Activated CD4-positive, alpha-beta T cell treated with anti-CD3 and anti-CD28 coated beads, Interleukin-2, amount 10 ng/mL, durations not matched to agents 7 days and 5 days (primary cell): ENCODE results near the gene C20orf202. TPM values are rescaled to one million over a fixed set of nuclear protein-coding genes. Genes with fewer than 3 reads are reported as not detected.

Source experiments
- CTCF ChIA-PET: fragments of 350-600 bp; sonication (Branson Sonifier 250); formaldehyde crosslinking; loops from one replicate; lab custom pipeline; 2021; ENCODE audit warnings: antibody characterized with exemption; lab: Charles Lee
- POLR2A ChIA-PET: fragments of 350-600 bp; sonication (Branson Sonifier 250); formaldehyde crosslinking; loops from one replicate; lab custom pipeline; 2021; ENCODE audit warnings: antibody characterized with exemption; lab: Charles Lee
- DNase-seq: peaks from one replicate; pipeline ENCODE4 v3.0.0-alpha.2; 2020
- H3K27ac Mint-ChIP-seq: one replicate; pipeline ENCODE4 v1.8.0; 2021; ENCODE audit warnings: mild to moderate bottlenecking, moderate library complexity, mixed read lengths
- H3K27me3 Mint-ChIP-seq: one replicate; pipeline ENCODE4 v1.8.0; 2021; ENCODE audit warnings: mixed read lengths
- H3K36me3 Mint-ChIP-seq: one replicate; pipeline ENCODE4 v1.8.0; 2021; ENCODE audit warnings: low read depth, mixed read lengths
- H3K4me1 Mint-ChIP-seq: one replicate; pipeline ENCODE4 v1.8.0; 2021; ENCODE audit warnings: mixed read lengths
- H3K4me3 Mint-ChIP-seq: one replicate; pipeline ENCODE4 v1.8.0; 2021; ENCODE audit warnings: mild to moderate bottlenecking, moderate library complexity, mixed read lengths
- H3K9me3 Mint-ChIP-seq: one replicate; pipeline ENCODE4 v1.8.0; 2021; ENCODE audit warnings: mixed read lengths
- total RNA-seq, 2 experiments: library from RNA; stranded (reverse); gene quantifications; one replicate each; pipeline ENCODE4 v1.2.3, GENCODE V29; 2021

Gene C20orf202
- total RNA-seq, 2 experiments from 2014 or later = not detected

DNA sequence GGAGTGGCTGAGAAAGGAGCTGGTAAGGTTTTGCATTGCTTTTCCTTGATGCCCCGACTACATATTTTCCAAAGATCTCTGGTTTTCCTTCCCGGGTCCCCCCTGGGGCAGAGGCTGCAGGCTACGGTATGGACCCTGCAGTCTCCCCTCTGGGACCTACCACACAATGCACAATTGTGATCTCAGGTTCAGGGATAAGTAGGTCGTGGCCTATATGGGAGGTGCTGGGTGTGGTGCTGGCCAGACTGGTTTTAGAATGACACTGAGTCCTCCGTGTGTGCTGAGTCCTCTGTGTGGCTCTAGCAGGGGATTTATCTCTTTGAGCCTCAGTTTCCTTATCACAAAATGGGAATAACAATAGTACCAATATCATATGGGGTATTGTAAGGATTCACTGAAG lies 376 bp downstream of the C20orf202 start:
- H3K27ac Mint-ChIP-seq = no peak overlapping the region
- H3K9me3 Mint-ChIP-seq = no peaks in the 10 kb centered on the region
- H3K4me1 Mint-ChIP-seq = peaks cover 8% of the 10 kb centered on the region
- no peaks in the 10 kb centered on the region for H3K36me3 Mint-ChIP-seq
- H3K27me3 Mint-ChIP-seq = peaks cover 7% of the 10 kb centered on the region
- H3K4me3 Mint-ChIP-seq = no peak overlapping the region
- POLR2A ChIA-PET = no interaction called here
- no peak for DNase-seq
- CTCF ChIA-PET = no interaction called here

DNA sequence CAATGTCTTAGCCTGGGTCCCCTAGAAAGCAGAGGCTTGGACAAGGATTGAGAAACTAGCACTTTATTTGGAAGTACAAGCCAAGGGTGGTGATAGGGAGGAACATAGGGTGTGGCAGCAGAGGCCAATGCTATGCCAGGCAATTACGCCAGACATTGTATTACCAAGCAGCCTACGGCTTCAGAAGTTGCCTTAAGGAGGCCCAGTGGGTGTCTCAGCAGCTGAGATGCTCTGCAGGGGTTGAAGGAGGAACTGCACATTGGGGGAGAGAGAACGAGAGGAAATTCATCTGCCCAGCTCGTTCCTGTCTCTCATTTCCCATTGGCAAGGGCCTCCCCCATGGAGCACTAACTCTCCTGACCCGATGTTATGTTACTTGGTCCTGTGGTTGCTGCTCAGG lies 859 bp downstream of the C20orf202 start:
- H3K27ac Mint-ChIP-seq = no peak overlapping the region
- CTCF ChIA-PET = no interaction called here
- H3K36me3 Mint-ChIP-seq = no peaks in the 10 kb centered on the region
- peaks cover 8% of the 10 kb centered on the region for H3K4me1 Mint-ChIP-seq
- H3K4me3 Mint-ChIP-seq = no peak overlapping the region
- peaks cover 12% of the 10 kb centered on the region for H3K27me3 Mint-ChIP-seq
- H3K9me3 Mint-ChIP-seq = no peaks in the 10 kb centered on the region
- no peak for DNase-seq
- POLR2A ChIA-PET = no interaction called here

DNA sequence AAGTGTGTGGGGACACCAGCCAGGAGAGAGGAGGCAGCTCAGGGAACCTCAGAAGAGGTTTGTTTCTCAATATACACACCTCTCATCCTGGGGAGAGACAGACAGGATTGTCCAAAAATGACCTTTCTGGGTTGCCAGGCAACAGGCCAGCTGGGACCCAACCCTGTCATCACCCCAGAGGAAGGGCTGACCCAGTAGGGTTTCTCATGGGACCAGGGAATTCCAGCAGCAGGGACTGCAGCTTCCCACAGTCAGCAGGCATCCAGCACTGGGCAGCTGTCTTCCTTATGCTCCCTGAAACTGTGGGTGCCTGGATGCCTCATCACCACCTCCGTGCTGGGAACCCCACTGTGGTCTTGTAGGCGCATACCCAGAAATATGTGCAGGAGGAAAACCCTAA lies 1.3 kb downstream of the C20orf202 start:
- peaks cover 16% of the 10 kb centered on the region for H3K27me3 Mint-ChIP-seq
- DNase-seq = no peak
- ChIA-PET POLR2A (no interaction called here), CTCF (no interaction called here)
- H3K36me3 Mint-ChIP-seq = no peaks in the 10 kb centered on the region
- H3K9me3 Mint-ChIP-seq = no peaks in the 10 kb centered on the region
- H3K4me1 Mint-ChIP-seq = peaks cover 8% of the 10 kb centered on the region
- H3K4me3 Mint-ChIP-seq = no peak overlapping the region
- H3K27ac Mint-ChIP-seq = no peak overlapping the region

DNA sequence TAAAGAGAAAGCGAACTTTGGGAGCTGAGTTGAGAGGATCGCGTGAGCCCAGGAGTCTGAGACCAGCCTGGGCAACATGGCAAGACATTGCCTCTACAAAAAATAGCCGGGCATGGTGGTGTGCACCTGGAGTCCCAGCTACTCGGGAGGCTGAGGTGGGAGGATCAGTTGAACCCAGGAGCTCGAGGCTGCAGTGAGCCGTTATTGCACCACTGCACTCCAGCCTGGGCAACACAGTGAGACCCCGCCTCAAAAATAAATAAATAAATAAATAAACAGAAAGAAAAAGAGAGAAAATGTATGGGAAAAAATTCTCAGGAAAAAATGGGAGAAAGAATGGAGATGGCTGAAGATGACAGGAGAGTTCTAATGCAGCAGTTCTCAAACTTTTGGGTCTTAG lies 2.5 kb downstream of the C20orf202 start:
- H3K4me1 Mint-ChIP-seq = no peaks in the 10 kb centered on the region
- H3K27ac Mint-ChIP-seq = no peak overlapping the region
- H3K9me3 Mint-ChIP-seq = no peaks in the 10 kb centered on the region
- H3K36me3 Mint-ChIP-seq = no peaks in the 10 kb centered on the region
- peaks cover 19% of the 10 kb centered on the region for H3K27me3 Mint-ChIP-seq
- CTCF ChIA-PET = interaction anchor here (0.8 to 1.5 kb wide), 2 partner anchors 12 to 97 kb away, joined by 3 to 4 read pairs; no protein-coding TSS in a partner anchor
- POLR2A ChIA-PET = no interaction called here
- H3K4me3 Mint-ChIP-seq = no peak overlapping the region
- DNase-seq = no peak

DNA sequence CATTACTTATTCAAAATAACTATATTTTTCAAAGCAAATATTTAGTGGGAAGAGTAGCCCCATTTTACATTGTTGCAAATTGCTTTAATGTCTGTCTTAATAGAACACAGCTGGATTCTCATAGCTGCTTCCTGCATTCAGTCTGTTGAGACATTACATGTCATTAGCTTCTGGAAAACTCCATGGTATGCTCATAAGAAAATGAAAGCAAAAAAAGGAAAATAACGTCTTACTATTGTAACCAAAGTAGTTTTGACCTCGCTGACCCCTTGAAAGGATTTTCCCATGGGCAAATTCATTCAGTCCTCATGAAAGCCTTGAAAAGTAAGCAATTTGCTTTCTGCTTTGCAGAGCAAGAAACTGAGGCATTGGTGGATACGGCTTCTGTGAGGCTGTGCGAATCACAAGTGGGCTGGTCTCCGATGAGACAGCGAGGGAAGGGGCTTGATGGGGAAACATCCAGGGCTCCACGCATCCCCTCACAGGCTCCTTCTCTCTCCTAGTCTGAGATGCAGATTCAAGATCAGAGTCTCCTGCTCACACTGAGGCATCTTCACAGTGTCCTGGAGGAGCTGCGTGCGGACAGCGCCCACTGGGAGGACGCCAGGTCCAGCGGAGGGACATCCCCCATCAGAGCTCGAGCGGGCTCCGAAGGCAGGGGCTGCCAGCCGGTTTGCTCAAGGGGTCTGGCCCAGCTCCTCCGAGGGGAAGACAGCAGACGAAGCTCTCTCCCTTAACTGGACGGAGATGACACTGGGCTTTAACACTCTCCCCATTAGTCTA lies 3.3 kb downstream of the C20orf202 start:
- no peak for DNase-seq
- Mint-ChIP-seq H3K27me3 (peaks cover 21% of the 10 kb centered on the region), H3K36me3 (no peaks in the 10 kb centered on the region), H3K4me1 (no peaks in the 10 kb centered on the region), H3K4me3 (no peak overlapping the region), H3K9me3 (no peaks in the 10 kb centered on the region), H3K27ac (no peak overlapping the region)
- ChIA-PET POLR2A (no interaction called here), CTCF (interaction anchor here (1.5 kb wide), 1 partner anchor 98 kb away, joined by 4 read pairs; no protein-coding TSS in a partner anchor)

DNA sequence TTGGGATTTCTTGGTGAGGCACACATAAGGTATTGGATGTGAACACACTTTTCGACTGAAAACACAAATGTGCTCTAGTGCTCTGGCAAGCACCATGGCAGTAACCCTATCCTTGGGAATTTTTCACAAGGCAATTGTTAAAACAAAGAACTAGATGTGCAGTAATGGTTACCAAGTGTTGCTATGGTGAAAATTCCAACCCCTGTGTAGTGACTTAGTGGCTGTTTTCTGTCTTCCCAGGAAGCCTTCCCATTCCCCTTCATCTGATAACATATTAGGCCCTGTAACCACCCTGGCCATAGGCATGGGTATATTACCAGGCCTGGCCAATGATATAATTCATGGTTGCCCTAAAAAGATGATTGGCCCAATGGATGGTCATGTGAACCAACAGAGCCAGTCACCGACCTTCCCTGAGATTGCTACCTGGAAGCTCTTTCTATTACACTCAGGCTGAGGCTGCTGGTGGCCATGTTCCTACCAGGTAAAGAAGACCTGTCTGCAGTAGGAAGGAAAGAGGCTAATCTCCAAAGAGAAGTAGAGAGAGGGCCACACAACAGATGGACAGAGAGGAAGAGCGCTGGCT lies 4.1 kb downstream of the C20orf202 start:
- DNase-seq = no peak

DNA sequence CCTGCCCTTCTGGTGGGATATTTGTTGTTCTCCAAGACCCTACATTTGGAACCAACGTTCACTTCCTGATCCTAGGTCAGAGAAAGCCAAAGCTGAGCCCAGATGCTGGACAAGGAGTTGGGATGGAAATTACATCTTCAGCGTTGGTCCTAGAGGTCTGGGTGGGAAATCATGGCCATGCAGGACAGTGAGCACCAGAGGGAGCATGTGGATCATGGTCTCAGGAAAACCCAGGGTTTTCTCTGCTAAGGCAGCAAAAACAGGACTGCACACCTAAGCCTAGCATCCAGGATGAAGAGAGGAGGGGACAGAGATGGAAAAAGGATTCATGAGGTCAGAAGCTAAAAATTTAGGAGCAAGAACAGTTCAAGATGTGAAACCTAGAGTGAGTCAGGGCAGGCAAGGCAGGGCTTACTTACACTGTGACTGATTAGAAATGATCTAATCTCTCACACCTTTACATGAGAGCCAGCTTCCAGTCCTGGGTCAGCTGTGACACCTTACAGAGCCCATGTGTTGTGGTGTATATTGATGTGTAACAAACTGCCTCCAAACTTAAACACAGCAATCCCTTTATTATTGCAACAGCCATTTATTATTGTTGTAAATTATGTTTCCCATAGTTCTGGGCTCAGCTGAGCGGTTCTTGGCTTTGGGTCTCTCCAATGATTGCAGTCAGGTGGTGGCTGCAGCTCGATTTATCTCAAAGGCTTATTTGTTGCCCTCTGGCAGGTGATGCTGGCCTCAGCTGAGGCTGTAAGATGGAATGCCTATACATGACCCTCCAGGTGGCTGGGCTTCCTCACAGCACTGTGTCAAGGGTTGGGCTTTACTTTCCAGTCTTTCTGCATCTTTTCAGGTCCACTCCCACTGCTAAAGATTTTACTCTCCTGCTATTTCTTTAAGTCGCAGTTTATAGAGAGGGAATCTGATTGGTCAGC lies 6.5 kb downstream of the C20orf202 start:
- no peak for DNase-seq
- ChIA-PET POLR2A (no interaction called here), CTCF (interaction anchor here (0.5 to 1.6 kb wide), 4 partner anchors 7 to 236 kb away, joined by 3 to 4 read pairs (median 4); no protein-coding TSS in a partner anchor)
- H3K27me3 Mint-ChIP-seq = peaks cover 22% of the 10 kb centered on the region
- H3K27ac Mint-ChIP-seq = no peak overlapping the region
- H3K4me1 Mint-ChIP-seq = peaks cover 10% of the 10 kb centered on the region
- H3K4me3 Mint-ChIP-seq = no peak overlapping the region
- no peaks in the 10 kb centered on the region for H3K36me3 Mint-ChIP-seq
- no peaks in the 10 kb centered on the region for H3K9me3 Mint-ChIP-seq

More for the DNA sequence above, 4.1 kb downstream of the C20orf202 start:
- H3K4me3 Mint-ChIP-seq = no peak overlapping the region
- H3K9me3 Mint-ChIP-seq = no peaks in the 10 kb centered on the region
- POLR2A ChIA-PET = no interaction called here
- H3K36me3 Mint-ChIP-seq = no peaks in the 10 kb centered on the region
- CTCF ChIA-PET = no interaction called here
- H3K27me3 Mint-ChIP-seq = peaks cover 22% of the 10 kb centered on the region
- H3K4me1 Mint-ChIP-seq = peaks cover under 1% of the 10 kb centered on the region
- no peak overlapping the region for H3K27ac Mint-ChIP-seq

DNA sequence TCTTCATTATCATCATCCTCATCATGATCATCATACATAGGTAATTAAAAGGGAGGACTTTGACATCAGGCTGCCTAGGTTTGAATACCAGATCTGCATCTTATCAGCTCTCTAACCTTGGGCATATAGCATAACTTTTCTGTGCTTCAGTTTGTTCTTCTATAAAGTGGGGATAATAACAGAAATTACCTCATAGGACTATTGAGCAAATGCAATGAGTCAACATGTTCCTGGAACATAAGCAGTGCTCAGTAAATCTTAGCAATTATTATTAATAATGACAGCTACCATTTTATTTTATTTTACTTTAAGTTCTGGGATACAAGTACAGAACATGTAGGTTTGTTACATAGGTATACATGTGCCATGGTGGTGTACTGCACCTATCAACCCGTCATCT lies 7.2 kb downstream of the C20orf202 start:
- CTCF ChIA-PET = interaction anchor here (0.5 to 1.4 kb wide), 3 partner anchors 19 to 377 kb away, joined by 3 read pairs; no protein-coding TSS in a partner anchor
- no peak overlapping the region for H3K27ac Mint-ChIP-seq

DNA sequence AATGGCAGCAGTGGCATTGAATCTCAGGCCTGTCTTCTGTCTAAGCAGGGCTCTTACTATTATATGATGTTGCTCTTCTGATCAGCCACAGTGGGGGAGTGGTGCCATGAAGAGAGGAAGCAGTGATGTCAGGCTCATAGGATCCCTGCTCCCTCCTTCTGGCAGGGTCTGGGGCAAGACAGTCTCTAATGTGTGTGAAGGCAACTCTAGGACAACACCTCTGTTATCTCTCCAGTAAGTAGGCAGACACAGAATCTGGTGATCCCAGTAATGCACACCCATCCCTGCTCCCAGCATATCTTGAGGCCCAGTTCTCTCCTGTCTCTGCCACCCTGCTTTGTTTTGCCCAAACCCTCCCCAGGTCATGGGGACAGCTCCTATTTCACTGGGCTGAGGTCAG lies 8.8 kb downstream of the C20orf202 start:
- CTCF ChIA-PET = interaction anchor here (1.0 to 1.9 kb wide), 3 partner anchors 15 to 255 kb away, joined by 3 to 10 read pairs (median 3); partner anchors contain the start of gene NSFL1C
- Mint-ChIP-seq H3K27ac (no peak overlapping the region), H3K4me3 (no peak overlapping the region), H3K27me3 (peaks cover 22% of the 10 kb centered on the region), H3K4me1 (peaks cover 32% of the 10 kb centered on the region), H3K36me3 (no peaks in the 10 kb centered on the region), H3K9me3 (no peaks in the 10 kb centered on the region)
- DNase-seq = no peak
- POLR2A ChIA-PET = no interaction called here

More for the DNA sequence above, 7.2 kb downstream of the C20orf202 start:
- peaks cover 18% of the 10 kb centered on the region for H3K4me1 Mint-ChIP-seq
- no peaks in the 10 kb centered on the region for H3K36me3 Mint-ChIP-seq
- H3K4me3 Mint-ChIP-seq = no peak overlapping the region
- POLR2A ChIA-PET = interaction anchor here (0.6 kb wide), 1 partner anchor 559 kb away, joined by 7 read pairs; no protein-coding TSS in a partner anchor
- H3K27me3 Mint-ChIP-seq = peaks cover 22% of the 10 kb centered on the region
- no peak for DNase-seq
- no peaks in the 10 kb centered on the region for H3K9me3 Mint-ChIP-seq

DNA sequence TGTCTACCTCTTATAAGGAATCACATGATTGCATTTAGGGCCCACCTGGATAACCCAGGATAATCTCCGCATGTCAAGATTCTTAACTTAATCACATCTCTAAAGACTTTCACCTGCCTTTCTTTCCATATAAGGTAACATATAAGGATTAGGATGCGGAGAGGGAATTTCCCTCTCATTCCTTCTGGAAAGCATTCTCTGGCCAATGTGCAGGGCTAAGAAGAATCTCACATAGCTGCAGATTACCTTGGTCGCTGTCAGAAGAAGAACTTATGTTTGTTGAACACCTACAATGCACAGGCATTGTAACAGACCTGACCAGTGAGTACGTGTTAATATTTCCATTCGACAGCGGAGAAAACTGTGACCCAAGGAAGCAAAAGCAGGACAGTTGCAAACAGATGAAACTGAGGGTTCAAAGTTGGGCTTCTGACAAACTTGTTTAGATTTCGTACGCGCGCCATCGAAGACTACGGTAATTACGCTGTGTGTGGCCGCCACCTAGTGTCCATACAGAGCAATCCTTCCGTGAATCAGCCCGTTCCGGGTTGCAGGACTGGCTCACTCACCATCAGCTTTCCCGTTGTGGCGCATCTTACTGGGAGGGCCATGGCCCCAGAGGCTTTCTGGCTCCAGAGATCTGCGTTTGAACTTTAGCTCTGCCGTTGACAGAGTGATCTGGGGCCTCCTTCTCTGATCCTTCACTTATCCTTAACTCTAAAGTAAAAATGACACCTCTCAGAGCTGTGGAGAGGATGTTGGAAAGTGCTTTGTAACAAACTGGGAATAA lies 9.5 kb downstream of the C20orf202 start:
- CTCF ChIA-PET = interaction anchor here (0.6 to 1.9 kb wide), 9 partner anchors 12 to 385 kb away, joined by 3 to 10 read pairs (median 3); partner anchors contain the start of gene NSFL1C
- Mint-ChIP-seq H3K36me3 (no peaks in the 10 kb centered on the region), H3K4me3 (no peak overlapping the region), H3K27ac (no peak overlapping the region), H3K27me3 (peaks cover 23% of the 10 kb centered on the region), H3K9me3 (no peaks in the 10 kb centered on the region), H3K4me1 (peaks cover 34% of the 10 kb centered on the region)
- POLR2A ChIA-PET = no interaction called here
- peak; percentile 82 for DNase-seq

DNA sequence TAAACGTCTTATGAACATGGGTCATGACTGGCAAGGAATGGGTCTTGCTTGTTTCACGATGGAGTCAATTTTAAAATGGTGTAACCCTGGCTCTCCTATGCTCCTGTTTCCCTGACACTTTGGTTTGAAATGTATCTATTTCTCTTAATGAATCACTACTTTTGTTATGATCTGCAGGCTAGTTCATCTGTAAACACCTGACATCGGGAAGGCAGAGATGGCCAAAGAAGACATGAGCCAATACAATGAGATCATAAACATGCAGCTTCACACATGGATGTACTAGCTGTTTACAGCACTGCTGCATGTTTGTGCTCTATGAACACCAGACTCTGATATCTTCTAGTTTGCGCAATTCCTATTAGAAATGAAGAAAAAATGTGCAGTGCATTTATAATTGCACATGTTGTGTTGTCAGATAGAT lies 11.6 kb downstream of the C20orf202 start:
- Mint-ChIP-seq H3K36me3 (no peaks in the 10 kb centered on the region), H3K4me1 (peaks cover 34% of the 10 kb centered on the region), H3K9me3 (no peaks in the 10 kb centered on the region), H3K27ac (peak overlapping the region; percentile 82), H3K4me3 (no peak overlapping the region), H3K27me3 (peaks cover 22% of the 10 kb centered on the region)
- no peak for DNase-seq
- ChIA-PET POLR2A (no interaction called here), CTCF (interaction anchor here (0.9 kb wide), 1 partner anchor 229 kb away, joined by 3 read pairs; no protein-coding TSS in a partner anchor)
